OCI-LY1 (cell line): ENCODE data around the gene UCP2.

Experiments
- H2AFZ ChIP-seq: fragments of 200-600 bp; sonication (generic), shearing (Covaris generic); 2 replicates; pipeline ENCODE4 v1.6.0; 2014; ENCODE audit warnings: antibody characterized with exemption, mild to moderate bottlenecking, low read length
- H3F3A ChIP-seq: fragments of 200-600 bp; sonication (generic), shearing (Covaris generic); 2 replicates; pipeline ENCODE4 v1.6.0; 2014; ENCODE audit warnings: mild to moderate bottlenecking, antibody characterized with exemption, low read length, moderate library complexity; ENCODE audit not compliant: insufficient read depth
- H3K27ac ChIP-seq: fragments of 200-600 bp; sonication (generic); 2 replicates; pipeline ENCODE4 v1.5.1; 2014; ENCODE audit warnings: low read length, mixed run types, mild to moderate bottlenecking, low read depth; ENCODE audit not compliant: poor library complexity, severe bottlenecking
- H3K27me3 ChIP-seq: fragments of 200-600 bp; sonication (generic); 2 replicates; pipeline ENCODE4 v1.6.0; 2014; ENCODE audit warnings: antibody characterized with exemption, mild to moderate bottlenecking, low read length, moderate library complexity; ENCODE audit not compliant: insufficient read depth
- H3K36me3 ChIP-seq: fragments of 200-600 bp; sonication (generic); 2 replicates; pipeline ENCODE4 v1.6.1; 2014; ENCODE audit warnings: mild to moderate bottlenecking, antibody characterized with exemption, low read length, moderate library complexity, mixed read lengths; ENCODE audit not compliant: insufficient read depth
- H3K4me1 ChIP-seq: fragments of 200-600 bp; sonication (generic); 2 replicates; pipeline ENCODE4 v1.5.1; 2014; ENCODE audit warnings: mild to moderate bottlenecking, low read length, moderate library complexity; ENCODE audit not compliant: insufficient read depth, severe bottlenecking
- H3K4me2 ChIP-seq: fragments of 200-600 bp; sonication (generic), shearing (Covaris generic); 2 replicates; pipeline ENCODE4 v1.6.1; 2014; ENCODE audit warnings: low read length
- H3K4me3 ChIP-seq: fragments of 200-600 bp; sonication (generic); 2 replicates; pipeline ENCODE4 v1.5.1; 2014; ENCODE audit warnings: low read length, low read depth, mild to moderate bottlenecking, mixed read lengths; ENCODE audit not compliant: poor library complexity, severe bottlenecking
- H3K79me2 ChIP-seq: fragments of 200-600 bp; shearing (Covaris generic); 2 replicates; pipeline ENCODE4 v1.6.1; 2016; ENCODE audit warnings: mixed run types, low read length, mixed read lengths; ENCODE audit not compliant: insufficient read depth
- H3K9ac ChIP-seq: fragments of 200-600 bp; sonication (generic), shearing (Covaris generic); 2 replicates; pipeline ENCODE4 v1.6.1; 2014; ENCODE audit warnings: mild to moderate bottlenecking, low read length, mixed read lengths
- H3K9me2 ChIP-seq: fragments of 200-600 bp; sonication (generic), shearing (Covaris generic); 2 replicates; pipeline ENCODE4 v1.6.1; 2014; ENCODE audit warnings: low read depth, mild to moderate bottlenecking, low read length, mixed read lengths
- H3K9me3 ChIP-seq: fragments of 200-600 bp; shearing (Covaris generic); 2 replicates; pipeline ENCODE4 v1.6.1; 2014; ENCODE audit warnings: low read length, mixed read lengths
- H4K20me1 ChIP-seq: fragments of 200-600 bp; sonication (generic), shearing (Covaris generic); 2 replicates; pipeline ENCODE4 v1.6.0; 2016; ENCODE audit warnings: mild to moderate bottlenecking, low read length; ENCODE audit not compliant: insufficient read depth
- CTCF ChIP-seq: fragments of 200-600 bp; sonication (generic), shearing (Covaris generic); IDR thresholded peaks from 2 replicates; pipeline ENCODE4 v1.5.1; 2017; ENCODE audit warnings: mild to moderate bottlenecking, antibody characterized with exemption, low read length, moderate library complexity, mixed read lengths
- EZH2 ChIP-seq: fragments of 200-600 bp; sonication (generic), shearing (Covaris generic); IDR thresholded peaks from 2 replicates; pipeline ENCODE4 v1.8.0; 2017; ENCODE audit warnings: borderline replicate concordance, mixed run types, mild to moderate bottlenecking, antibody characterized with exemption, low read length, moderate library complexity, mixed read lengths

The UCP2 gene

GRCh38 chr11:74007691-74008372 lies 25.2 kb upstream of the UCP2 start:
- no peak overlapping the region for H3K9ac ChIP-seq
- H3K4me3 ChIP-seq = no peak overlapping the region
- no peaks in the 10 kb centered on the region for H3K36me3 ChIP-seq
- no peaks in the 10 kb centered on the region for H4K20me1 ChIP-seq
- no peaks in the 10 kb centered on the region for H3K27me3 ChIP-seq
- no peaks in the 10 kb centered on the region for H3F3A ChIP-seq
- TF ChIP-seq EZH2 (no peak), CTCF (no peak)
- no peak overlapping the region for H2AFZ ChIP-seq
- H3K27ac ChIP-seq = no peak overlapping the region
- H3K4me2 ChIP-seq = no peak overlapping the region
- H3K9me2 ChIP-seq = no peaks in the 10 kb centered on the region
- peaks cover 10% of the 10 kb centered on the region for H3K4me1 ChIP-seq
- H3K79me2 ChIP-seq = no peaks in the 10 kb centered on the region
- no peaks in the 10 kb centered on the region for H3K9me3 ChIP-seq

GRCh38 chr11:74006743-74007304 lies 24.2 kb upstream of the UCP2 start:
- TF ChIP-seq CTCF = no peak
- no peak for TF ChIP-seq EZH2
- H3K27ac ChIP-seq = no peak overlapping the region
- no peak overlapping the region for H2AFZ ChIP-seq
- no peak overlapping the region for H3K9ac ChIP-seq
- H3K9me2 ChIP-seq = no peaks in the 10 kb centered on the region
- H3K79me2 ChIP-seq = no peaks in the 10 kb centered on the region
- H3K4me1 ChIP-seq = peaks cover 10% of the 10 kb centered on the region
- no peaks in the 10 kb centered on the region for H3F3A ChIP-seq
- H3K27me3 ChIP-seq = no peaks in the 10 kb centered on the region
- no peaks in the 10 kb centered on the region for H3K36me3 ChIP-seq
- H3K4me2 ChIP-seq = no peak overlapping the region
- no peaks in the 10 kb centered on the region for H3K9me3 ChIP-seq
- H3K4me3 ChIP-seq = no peak overlapping the region
- H4K20me1 ChIP-seq = no peaks in the 10 kb centered on the region

- Histone ChIP-seq H3K4me1 (peaks cover 10% of the 10 kb centered on the region), H3K4me2 (no peak overlapping the region), H4K20me1 (no peaks in the 10 kb centered on the region), H3K9ac (no peak overlapping the region), H3K27me3 (no peaks in the 10 kb centered on the region), H3F3A (no peaks in the 10 kb centered on the region), H3K9me3 (no peaks in the 10 kb centered on the region), H3K27ac (peak overlapping the region; percentile 8), H3K36me3 (no peaks in the 10 kb centered on the region), H3K4me3 (no peak overlapping the region), H2AFZ (no peak overlapping the region), H3K79me2 (no peaks in the 10 kb centered on the region), H3K9me2 (no peaks in the 10 kb centered on the region)
- no peak for TF ChIP-seq EZH2
- no peak for TF ChIP-seq CTCF
Observed at GRCh38 chr11:74005721-74006517, 23.3 kb upstream of the UCP2 start.
